GM18517 (cell line): ENCODE measurements around the gene PATJ.

Source experiments
- ATAC-seq: cut with Tn5 transposase; IDR thresholded peaks from one replicate; pipeline ENCODE4 v1.9.1; 2021; ENCODE audit warnings: mild to moderate bottlenecking, moderate library complexity; ENCODE audit not compliant: unreplicated experiment

The PATJ gene

DNA sequence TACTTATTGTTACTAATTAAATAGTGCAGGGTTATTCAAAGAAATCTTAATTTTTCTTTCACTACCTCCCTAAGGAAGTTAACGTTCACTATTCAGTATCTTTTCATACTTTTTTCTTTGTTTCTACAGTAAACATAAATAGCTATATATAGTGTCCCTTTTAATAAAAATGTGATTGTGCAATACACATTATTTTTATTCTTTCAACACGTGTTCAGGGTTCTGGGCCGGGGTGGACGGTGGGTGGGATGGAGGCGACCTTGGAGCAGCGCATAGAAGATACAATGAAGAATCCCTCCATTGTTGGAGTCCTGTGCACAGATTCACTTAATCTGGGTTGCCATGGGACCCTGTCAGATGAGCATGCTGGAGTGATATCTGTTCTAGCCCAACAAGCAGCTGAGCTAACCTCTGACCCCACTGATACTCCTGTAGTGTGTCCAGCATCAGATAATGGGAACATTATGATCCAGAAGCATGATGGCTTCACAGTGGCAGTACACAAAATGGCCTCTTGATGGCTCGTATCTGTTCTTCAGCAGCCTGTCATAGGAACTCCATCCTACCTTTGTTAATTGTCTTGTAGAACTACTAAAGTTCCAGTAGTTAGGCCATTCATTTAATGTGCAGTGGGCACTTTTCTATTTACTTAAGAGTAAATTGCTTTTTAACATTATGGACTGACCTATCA lies 296.5 kb downstream of the PATJ start:
- no peak for ATAC-seq

DNA sequence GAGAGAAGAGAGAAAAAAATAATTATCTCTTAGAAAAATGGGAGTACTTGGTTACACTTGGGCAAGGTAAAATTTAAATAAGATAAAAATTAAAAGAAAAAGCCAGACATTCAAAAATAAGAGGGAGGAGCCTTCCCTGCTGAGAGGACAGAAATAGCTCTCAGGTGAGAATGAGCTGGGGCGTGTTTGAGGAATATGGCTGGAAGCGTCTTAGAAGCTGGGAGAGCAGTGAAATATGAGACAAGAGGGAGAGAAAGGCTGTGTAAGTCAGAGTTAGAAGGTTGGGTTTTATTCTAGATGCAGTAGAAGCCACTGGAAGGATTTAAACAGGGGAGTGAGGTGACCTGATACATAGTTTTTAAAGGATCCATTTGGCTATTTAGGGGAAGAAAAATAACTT lies 298.2 kb downstream of the PATJ start:
- no peak for ATAC-seq

DNA sequence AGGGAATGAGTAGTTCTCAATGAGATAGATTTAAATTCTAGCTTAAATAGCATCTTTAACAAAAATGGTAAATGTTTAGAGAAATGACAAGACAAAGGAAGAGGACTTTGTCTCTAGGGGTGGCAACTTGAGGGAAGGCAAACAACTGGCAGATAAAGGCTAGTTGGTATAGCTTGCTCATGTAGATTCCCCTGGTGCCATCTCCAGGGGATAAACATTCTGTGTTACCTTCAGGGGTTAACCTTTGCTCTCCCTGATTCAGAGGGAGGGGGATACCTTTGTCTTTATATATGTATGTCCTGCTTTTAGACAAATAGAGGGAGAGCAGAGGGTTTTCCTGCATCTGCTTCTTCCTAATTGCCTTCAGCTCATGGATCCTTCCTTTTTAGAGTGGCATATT lies 298.7 kb downstream of the PATJ start:
- no peak for ATAC-seq

- ATAC-seq = no peak
These were observed 300.9 kb downstream of the PATJ start for GRCh38 chr1:62043154-62043553.

- no peak for ATAC-seq
These were observed 303.3 kb downstream of the PATJ start for GRCh38 chr1:62045574-62045973.

DNA sequence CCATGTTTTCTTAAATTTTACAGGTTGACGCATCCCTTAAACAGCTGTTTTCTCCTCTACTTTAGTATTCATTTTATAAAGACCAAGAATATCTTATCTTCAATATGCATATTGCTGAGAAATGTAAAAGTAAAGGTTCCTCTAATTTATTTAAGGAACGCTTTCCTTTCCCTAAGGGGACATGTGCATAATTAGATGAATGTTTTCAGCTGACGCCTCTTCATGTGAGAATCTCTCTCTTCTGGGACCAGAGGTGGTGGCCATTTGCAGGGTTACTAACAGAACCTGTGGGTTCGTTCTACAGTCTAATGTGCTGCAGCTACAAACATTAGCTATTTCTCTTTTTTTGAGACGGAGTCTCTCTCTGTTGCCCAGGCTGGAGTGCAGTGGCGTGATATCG lies 304.6 kb downstream of the PATJ start:
- no peak for ATAC-seq

DNA sequence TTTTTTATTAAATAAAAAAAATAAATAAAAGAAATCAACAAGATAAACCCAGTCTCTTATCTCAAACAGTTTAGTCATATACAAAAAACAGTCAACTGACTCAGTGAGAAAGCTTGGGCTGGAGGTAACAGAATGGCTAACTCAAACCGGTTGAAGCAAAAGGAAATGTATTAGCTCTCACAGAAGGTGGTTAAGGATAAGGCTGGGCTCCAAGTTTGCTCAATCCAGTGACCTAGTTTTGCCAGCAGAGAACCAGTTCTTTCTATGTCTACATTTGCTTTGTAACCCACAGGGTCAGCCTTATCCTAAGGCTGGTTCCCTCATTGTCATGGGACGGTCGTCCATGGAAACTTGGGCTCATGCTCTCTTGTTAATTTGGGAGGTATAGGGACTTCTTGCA lies 307.9 kb downstream of the PATJ start:
- ATAC-seq = no peak

GRCh38 chr1:62052946-62053345 lies 310.7 kb downstream of the PATJ start:
- ATAC-seq = no peak

DNA sequence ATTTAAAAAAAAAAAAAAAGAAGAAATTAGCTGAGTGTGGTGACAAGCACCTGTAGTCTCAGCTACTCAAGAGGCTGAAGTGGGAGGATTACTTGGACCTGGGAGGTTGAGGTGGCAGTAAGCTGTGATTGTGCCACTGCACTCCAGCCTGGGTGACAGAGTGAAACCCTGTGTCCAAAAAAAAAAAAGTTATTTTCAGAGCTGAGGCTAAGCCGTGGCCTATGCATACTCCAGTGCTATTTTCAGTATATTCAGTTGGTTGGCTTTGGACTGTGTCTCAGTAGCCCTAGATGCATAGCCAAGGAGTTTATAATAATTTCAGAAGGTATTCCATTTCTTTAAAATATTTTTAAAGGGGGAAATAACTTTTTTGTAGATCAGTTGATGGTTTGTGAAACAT lies 311.9 kb downstream of the PATJ start:
- no peak for ATAC-seq

- ATAC-seq = no peak
These were observed 314.9 kb downstream of the PATJ start for GRCh38 chr1:62057230-62057629.

GRCh38 chr1:62057641-62058290 lies 315.5 kb downstream of the PATJ start:
- ATAC-seq = no peak

DNA sequence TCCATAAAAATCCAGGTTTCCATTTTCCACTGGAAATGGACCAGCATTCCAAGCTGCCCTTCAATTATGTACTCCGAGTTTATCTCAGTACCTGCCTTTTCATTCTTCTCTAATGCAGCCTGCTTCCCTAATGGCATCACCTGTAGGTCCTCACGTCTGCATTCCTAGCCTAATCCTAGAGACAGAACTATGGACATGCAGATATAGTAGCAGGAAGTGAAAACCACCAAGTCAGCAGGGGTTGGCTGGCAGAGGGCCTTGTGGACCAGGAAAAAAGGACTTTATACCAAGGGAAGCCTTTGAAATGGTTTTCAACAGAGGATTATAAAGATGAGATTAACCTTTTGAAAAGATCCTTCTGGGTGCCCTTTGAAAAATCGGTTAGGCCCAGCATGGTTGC lies 316.7 kb downstream of the PATJ start:
- no peak for ATAC-seq

- ATAC-seq = no peak
These were observed 319.8 kb downstream of the PATJ start for GRCh38 chr1:62062087-62062486.

- ATAC-seq = no peak
These were observed 322.6 kb downstream of the PATJ start for GRCh38 chr1:62064829-62065407.

DNA sequence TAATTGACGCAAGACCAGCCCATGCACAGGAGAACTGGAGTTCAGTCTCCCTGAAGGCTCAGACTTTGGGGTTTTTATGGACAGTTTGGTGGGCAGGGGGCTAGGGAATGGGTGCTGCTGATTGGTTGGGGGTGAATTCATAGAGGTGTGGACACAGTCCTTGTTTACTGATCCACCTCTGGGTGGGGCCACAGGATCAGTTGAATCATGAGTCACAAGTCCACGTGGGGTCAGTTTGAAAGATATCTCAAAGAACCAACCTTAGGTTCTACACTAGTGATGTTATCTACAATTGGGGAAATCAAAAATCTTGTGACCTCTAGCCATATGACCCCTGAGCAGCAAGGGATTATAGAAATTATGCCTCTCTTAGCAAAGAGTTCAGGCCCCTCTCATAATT lies 324.4 kb downstream of the PATJ start:
- ATAC-seq = no peak

- ATAC-seq = no peak
These were observed 326.1 kb downstream of the PATJ start for GRCh38 chr1:62068416-62068843.

DNA sequence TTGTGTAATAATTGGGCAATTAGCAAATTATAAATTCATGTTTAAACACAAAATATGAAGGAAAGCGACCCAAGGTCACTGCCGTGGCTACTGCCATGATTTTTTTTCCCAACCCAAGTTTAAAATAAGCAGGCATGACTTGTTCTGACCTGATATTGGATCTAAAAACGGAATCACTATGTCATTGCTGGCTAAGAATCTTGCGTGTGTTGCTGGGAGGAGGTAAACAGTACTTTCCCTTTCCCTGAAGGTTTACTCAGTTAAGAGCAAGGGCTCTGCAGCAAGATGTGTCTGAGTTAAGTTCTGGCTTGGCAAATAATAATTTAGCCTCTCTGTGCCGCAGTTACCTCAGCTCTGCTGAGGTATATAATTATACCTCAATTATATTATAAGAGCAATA lies 326.7 kb downstream of the PATJ start:
- ATAC-seq = no peak

DNA sequence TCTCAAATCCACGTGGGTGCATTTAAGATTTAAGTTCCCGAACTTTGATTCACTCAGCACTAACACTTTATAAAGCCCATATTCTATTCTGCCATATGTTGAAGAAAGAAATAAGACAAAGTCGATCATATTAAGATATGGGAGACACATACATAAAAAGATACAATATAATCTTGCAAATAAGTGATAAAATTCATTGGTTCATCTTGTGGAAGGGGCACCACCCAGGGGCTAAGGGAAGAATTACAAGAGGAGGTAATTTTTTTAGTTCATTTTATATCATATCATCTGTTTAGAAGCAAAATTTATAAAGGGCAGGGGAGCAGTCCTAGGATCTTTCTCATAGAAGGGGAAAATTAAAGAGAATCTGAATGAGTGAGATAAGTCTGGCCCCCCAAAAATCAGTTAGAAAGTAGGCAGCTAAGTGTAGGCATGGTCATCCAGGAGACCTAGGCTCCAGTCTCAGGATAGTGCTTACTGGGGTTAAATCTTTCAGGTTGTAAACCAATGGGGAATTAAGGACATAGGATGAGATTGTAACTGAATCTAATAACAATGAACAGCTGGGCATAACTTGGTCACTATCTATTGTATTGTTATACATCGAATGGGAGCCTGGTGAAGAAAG lies 328.2 kb downstream of the PATJ start:
- no peak for ATAC-seq

DNA sequence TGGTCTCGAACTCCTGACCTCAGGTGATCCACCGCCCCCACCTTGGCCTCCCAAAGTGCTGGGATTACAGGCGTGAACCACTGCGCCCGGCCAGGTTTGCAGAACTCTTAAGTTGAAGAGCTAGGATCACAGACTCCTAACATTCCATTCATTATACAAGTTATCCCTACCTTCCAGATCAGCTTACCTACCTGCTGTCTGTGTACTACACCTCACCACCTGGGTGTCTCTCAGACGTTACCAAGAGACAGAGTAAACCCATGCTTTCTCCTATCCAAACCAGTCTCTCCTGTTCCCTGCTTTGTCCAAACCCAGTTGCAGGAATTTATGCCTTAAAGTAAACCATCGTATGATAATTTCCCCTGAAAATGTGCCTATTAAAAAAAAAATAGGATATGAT lies 329.4 kb downstream of the PATJ start:
- no peak for ATAC-seq

- ATAC-seq = no peak
These were observed 334.0 kb downstream of the PATJ start for GRCh38 chr1:62076286-62076685.

DNA sequence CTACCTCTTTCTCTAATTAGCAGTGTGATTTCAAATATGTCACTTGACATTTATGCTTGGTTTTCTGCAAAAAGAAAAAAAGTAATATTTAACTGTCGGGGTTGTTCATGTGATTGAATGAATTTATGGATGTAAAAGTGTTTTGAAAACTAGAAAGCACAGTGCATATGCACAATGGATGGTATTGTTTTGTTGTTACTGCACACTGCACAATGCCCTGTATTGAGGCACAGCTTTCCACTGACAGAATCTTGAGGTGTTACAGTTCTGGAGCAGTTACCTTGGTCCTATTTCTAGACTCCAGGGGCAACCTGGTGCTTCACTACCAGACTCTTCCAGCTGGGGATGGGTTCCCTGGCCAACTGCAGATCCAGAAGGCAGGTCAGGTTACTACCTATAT lies 335.5 kb downstream of the PATJ start:
- no peak for ATAC-seq
